Pancreas (tissue), 10 donors: Measurements from ENCODE around the gene ZBTB7C. TPM values are rescaled to one million over a fixed set of nuclear protein-coding genes. Genes with fewer than 3 reads are reported as not detected.

Source experiments
- ATAC-seq, 4 donors: fragments of 200-7000 bp; cut with Tn5 transposase; one replicate each; pipeline versions ENCODE4 v1.8.0 to v1.9.1; 2020; ENCODE audit warnings: mild to moderate bottlenecking in 4 of 4, moderate library complexity in 4 of 4
- DNase-seq, 6 donors: peaks; one replicate each; pipeline ENCODE4 v3.0.0-alpha.2; 2020
- FAIRE-seq: peaks from 2 replicates; lab custom pipeline; 2012; peaks lifted over from hg19 to GRCh38; lab: Jason Lieb, UNC
- H3K27ac ChIP-seq, 4 donors: fragments of 200-600 bp; sonication (generic); 1 replicate in 3 of 4; 2 replicates in 1 of 4; pipeline versions ENCODE4 v1.5.0 to v1.8.0; 2020
- H3K27me3 ChIP-seq, 4 donors: fragments of 200-600 bp; one replicate each; pipeline ENCODE4 v1.8.0; 2021
- H3K36me3 ChIP-seq, 3 donors: fragments of 200-600 bp; sonication (generic) in 1 of 3; one replicate each; pipeline versions ENCODE4 v1.5.0 to v1.8.0; 2020 to 2021
- H3K4me1 ChIP-seq, 3 donors: fragments of 200-600 bp; one replicate each; pipeline ENCODE4 v1.8.0; 2021
- H3K4me3 ChIP-seq, 4 donors: fragments of 200-600 bp; sonication (generic) in 2 of 4; one replicate each; pipeline versions ENCODE4 v1.5.0 to v1.8.0; 2020 to 2021
- H3K9me3 ChIP-seq, 4 donors: fragments of 200-600 bp; one replicate each; pipeline ENCODE4 v1.8.0; 2021
- CTCF ChIP-seq, 4 donors: fragments of 200-600 bp; sonication (generic) in 3 of 4; IDR thresholded peaks; one replicate each; pipeline versions ENCODE4 v1.5.0 to v1.8.0; 2021; ENCODE audit warnings: antibody characterized with exemption in 4 of 4
- WGBS, 2 donors: extraction: QIAGEN DNeasy Blood & Tissue Kit; methylation state at CpG; one replicate each; pipeline ENCODE4 v1.1.7; 2013; 5-methylcytosine and 5-hydroxymethylcytosine counted together
- intact Hi-C, 3 donors: fragments of 100-400 bp; cut with DNase I; formaldehyde crosslinking; loops; one replicate each; pipeline versions ENCODE4 v1.11.1 to v1.14.2; 2022
- polyA plus RNA-seq, 2 donors: library from polyadenylated mRNA; stranded (reverse); fragments of 200-250 nt; gene quantifications; one replicate each; pipeline ENCODE4 v1.2.3, GENCODE V29; 2013
- total RNA-seq, 6 donors: library from RNA; stranded (reverse); fragmentation: NEBNext Ultra II Directional in 4 of 6; extraction: Animal tissue kit (Norgen Biotek cat#: 25700) in 4 of 6; gene quantifications; one replicate each; pipeline versions ENCODE4 v1.2.1 to v1.2.4, GENCODE V29; 2021 to 2023
- donor health status: healthy with polysubstance abuse.
- donor health status: DM: no; HTN: no; CAD: no; lungs with moderate emphysema.
- donor health status: DM: no; HTN: no; CAD: no.
- donor health status: control.
- donor health status: control.
- donor health status: Bipolar disorder and iron deficiency.
- donor health status: DM: yes; HTN: yes; CAD: no.
- donor health status: DM: no; HTN: no; CAD: no.
- donor health status: DM: no; HTN: no; CAD: no.
- donor health status: DM: yes; HTN: yes; CAD: no.

Gene ZBTB7C
- total and polyA plus RNA-seq, 8 donors: 0.35 to 1.7 (median 0.91) TPM

DNA sequence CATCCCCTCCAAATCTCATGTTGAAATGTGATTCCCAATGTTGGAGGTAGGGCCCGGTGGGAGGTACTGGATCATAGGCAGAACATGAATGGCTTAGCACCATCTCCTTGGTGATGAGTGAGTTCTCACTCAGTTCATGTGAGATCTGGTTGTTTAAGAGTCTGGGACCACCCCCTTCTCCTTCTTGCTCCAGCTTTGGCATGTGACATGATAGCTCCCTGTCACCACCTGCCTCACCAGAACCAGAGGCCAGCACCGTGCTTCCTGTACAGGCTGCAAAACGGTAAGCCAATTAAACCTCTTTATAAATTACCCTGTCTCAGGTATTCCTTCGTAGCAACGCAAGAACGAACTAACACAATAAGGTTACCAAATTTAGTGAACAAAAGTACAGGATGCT, 95.4 kb downstream of the ZBTB7C start:
- WGBS, 2 donors: 90 to 91% methylated on average over 6 of the region's 6 CpGs
- FAIRE-seq (no peak), ATAC-seq (no peak), DNase-seq (no peak)
- H3K9me3 ChIP-seq: no peaks in the 10 kb centered on the region
- no peaks in the 10 kb centered on the region for H3K27me3 ChIP-seq
- no peaks in the 10 kb centered on the region for H3K4me1 ChIP-seq
- H3K27ac ChIP-seq: no peak overlapping the region
- H3K36me3 ChIP-seq: no peaks in the 10 kb centered on the region
- intact Hi-C loops: no loop called here
- no peak overlapping the region for H3K4me3 ChIP-seq
- TF ChIP-seq CTCF (IDR thresholded peaks at IDR 0.05): no peak

GRCh38 chr18:48312066-48312465, 97.1 kb downstream of the ZBTB7C start:
- intact Hi-C loops: no loop called here
- no peaks in the 10 kb centered on the region for H3K27me3 ChIP-seq
- DNase-seq (no peak), ATAC-seq (no peak), FAIRE-seq (no peak)
- 51% methylated on average over 5 of the region's 5 CpGs for WGBS, 2 donors
- no peaks in the 10 kb centered on the region for H3K9me3 ChIP-seq
- no peaks in the 10 kb centered on the region for H3K4me1 ChIP-seq
- no peak for TF ChIP-seq CTCF (IDR thresholded peaks at IDR 0.05)
- no peak overlapping the region for H3K4me3 ChIP-seq
- no peaks in the 10 kb centered on the region for H3K36me3 ChIP-seq
- H3K27ac ChIP-seq: no peak overlapping the region

DNA sequence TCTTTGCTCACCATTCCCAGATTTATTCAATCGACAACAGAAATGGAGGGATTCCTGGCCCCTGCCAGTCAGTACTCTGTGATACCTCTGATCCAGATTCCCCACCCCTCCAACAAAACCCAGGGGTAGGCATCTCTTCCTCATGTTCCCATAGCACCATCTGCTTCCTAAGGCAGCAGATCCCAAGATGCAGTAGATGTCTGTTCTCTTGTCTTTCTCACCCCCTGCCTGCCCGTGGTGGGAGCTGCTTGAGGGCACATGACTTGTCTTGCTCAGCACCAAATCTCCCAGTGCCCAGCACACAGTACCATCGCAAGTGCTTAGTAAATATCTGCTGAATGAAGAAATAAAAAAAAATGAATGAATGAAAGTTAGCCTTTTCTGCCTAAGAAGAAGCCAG, 98.2 kb downstream of the ZBTB7C start:
- Histone ChIP-seq H3K4me3 (no peak overlapping the region), H3K4me1 (no peaks in the 10 kb centered on the region), H3K36me3 (no peaks in the 10 kb centered on the region), H3K9me3 (no peaks in the 10 kb centered on the region), H3K27ac (no peak overlapping the region), H3K27me3 (no peaks in the 10 kb centered on the region)
- no peak for TF ChIP-seq CTCF (IDR thresholded peaks at IDR 0.05)
- no peak for DNase-seq
- FAIRE-seq: no peak
- 66 to 85% methylated on average over 3 of the region's 3 CpGs for WGBS, 2 donors
- no peak for ATAC-seq
- intact Hi-C loops: no loop called here

GRCh38 chr18:48310353-48310752, 98.8 kb downstream of the ZBTB7C start:
- 79 to 81% methylated on average over 6 of the region's 6 CpGs for WGBS, 2 donors
- H3K27ac ChIP-seq: no peak overlapping the region

More at GRCh38 chr18:48310353-48310752, 98.8 kb downstream of the ZBTB7C start:
- Histone ChIP-seq H3K4me1 (no peaks in the 10 kb centered on the region), H3K27me3 (no peaks in the 10 kb centered on the region), H3K4me3 (no peak overlapping the region), H3K9me3 (no peaks in the 10 kb centered on the region), H3K36me3 (no peaks in the 10 kb centered on the region)
- TF ChIP-seq CTCF (IDR thresholded peaks at IDR 0.05): no peak
- ATAC-seq: no peak
- FAIRE-seq: no peak
- DNase-seq: no peak
- intact Hi-C loops: no loop called here
